Activated T-cell treated with anti-CD3 and anti-CD28 coated beads, Interleukin-2, amount 50 U/mL, for 24 hours (primary cell): ENCODE measurements around the gene CBLN1.

ENCODE experiments used
- DNase-seq: peaks from one replicate; pipeline ENCODE4 v3.0.0-alpha.2; 2020
- H3K27ac Mint-ChIP-seq: 2 replicates; pipeline ENCODE4 v1.8.0; 2020; ENCODE audit warnings: mild to moderate bottlenecking, mixed read lengths
- H3K27me3 Mint-ChIP-seq: 2 replicates; pipeline ENCODE4 v1.8.0; 2020; ENCODE audit warnings: mixed read lengths
- H3K36me3 Mint-ChIP-seq: 2 replicates; pipeline ENCODE4 v1.8.0; 2020; ENCODE audit warnings: low read depth, mixed read lengths
- H3K4me1 Mint-ChIP-seq: 2 replicates; pipeline ENCODE4 v1.8.0; 2020; ENCODE audit warnings: low read depth, mixed read lengths
- H3K4me3 Mint-ChIP-seq: 2 replicates; pipeline ENCODE4 v1.8.0; 2020; ENCODE audit warnings: mild to moderate bottlenecking, moderate library complexity, mixed read lengths
- H3K9me3 Mint-ChIP-seq: 2 replicates; pipeline ENCODE4 v1.8.0; 2020; ENCODE audit warnings: mixed read lengths

Gene CBLN1

DNA sequence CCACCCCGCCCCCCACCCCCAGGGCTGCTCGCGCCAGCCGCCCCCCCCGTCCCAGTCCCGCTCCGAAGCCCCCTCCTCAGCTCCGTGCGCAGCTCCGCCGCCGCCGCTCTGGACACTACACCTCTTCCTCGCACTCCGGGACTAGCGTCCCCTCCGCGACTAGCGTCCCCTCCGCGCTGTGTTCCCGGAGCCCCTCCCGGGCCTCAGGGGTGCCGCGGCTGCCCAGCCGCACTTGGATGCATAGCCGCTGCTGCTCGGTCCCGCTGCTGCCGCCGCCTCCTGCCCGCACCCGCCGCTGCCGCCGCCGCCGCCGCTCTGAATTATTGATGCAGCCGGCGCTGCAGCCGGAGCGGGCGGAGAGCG lies at the start of gene CBLN1:
Gene CBLN1 (minus strand): TSS at position 359 of the 363 bp plus-strand sequence. CDS start 373 bp downstream, outside the sequence.
- no peak for DNase-seq
- H3K4me1 Mint-ChIP-seq = peaks cover 13% of the 10 kb centered on the region
- peaks cover 83% of the 10 kb centered on the region for H3K27me3 Mint-ChIP-seq
- H3K36me3 Mint-ChIP-seq = no peaks in the 10 kb centered on the region
- H3K9me3 Mint-ChIP-seq = no peaks in the 10 kb centered on the region
- peak within 1 kb of the TSS; percentile 47 for H3K4me3 Mint-ChIP-seq
- no peak within 1 kb of the TSS for H3K27ac Mint-ChIP-seq

DNA sequence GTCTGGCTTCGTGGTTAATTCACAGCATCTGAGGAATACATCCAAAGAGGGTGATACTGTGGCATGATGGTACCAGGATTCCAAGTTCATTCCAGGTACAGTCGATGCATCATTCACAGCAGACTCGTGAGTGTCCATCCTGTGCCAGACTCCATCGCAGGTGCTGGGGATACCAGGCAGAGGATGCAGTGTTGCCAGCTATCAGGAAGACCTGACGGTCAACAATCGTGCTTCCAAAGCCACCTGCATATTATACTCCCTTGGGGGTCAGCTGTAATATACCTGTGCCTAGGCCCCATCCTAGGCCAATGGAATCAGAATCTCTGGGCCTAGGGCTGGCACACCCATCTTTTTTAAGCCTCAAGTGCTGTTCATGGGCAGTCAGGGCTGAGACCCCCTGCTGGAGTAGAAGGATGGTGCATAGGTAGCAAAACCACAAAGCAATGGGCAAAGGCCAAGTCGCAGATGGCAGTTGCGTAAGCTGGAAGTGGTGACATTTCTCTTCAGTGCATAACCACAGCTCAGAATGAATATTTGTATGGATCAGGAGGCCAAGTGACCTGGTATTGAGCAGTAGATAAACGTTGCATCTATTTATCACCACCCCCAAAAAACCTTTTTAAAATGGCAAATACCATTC lies 49.0 kb upstream of the CBLN1 start:
- peaks cover 3% of the 10 kb centered on the region for H3K27me3 Mint-ChIP-seq
- H3K9me3 Mint-ChIP-seq = no peaks in the 10 kb centered on the region
- no peaks in the 10 kb centered on the region for H3K4me1 Mint-ChIP-seq
- no peaks in the 10 kb centered on the region for H3K36me3 Mint-ChIP-seq
- no peak overlapping the region for H3K27ac Mint-ChIP-seq
- DNase-seq = no peak
- H3K4me3 Mint-ChIP-seq = no peak overlapping the region

DNA sequence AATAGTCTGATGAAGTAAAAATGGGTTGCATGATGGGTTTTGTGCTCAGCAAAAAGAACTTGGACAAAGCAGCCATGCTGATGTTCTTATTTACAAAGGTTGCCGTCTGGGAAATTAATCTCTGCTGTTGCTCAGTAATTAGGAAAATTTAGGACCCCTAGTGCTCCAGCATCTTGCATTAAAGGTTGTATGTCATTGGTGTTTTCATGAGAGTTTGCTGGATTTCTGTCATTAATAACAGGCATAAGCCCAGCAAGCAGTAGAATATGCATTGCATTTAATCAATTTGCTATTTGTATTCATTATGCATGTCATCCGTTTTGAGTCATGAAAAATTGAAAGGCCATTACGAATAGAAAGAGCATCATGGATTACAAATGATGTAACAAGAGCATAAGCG lies 46.7 kb upstream of the CBLN1 start:
- no peak overlapping the region for H3K27ac Mint-ChIP-seq
- H3K36me3 Mint-ChIP-seq = no peaks in the 10 kb centered on the region
- H3K4me1 Mint-ChIP-seq = no peaks in the 10 kb centered on the region
- no peak for DNase-seq
- peaks cover 16% of the 10 kb centered on the region for H3K27me3 Mint-ChIP-seq
- no peaks in the 10 kb centered on the region for H3K9me3 Mint-ChIP-seq
- H3K4me3 Mint-ChIP-seq = no peak overlapping the region

DNA sequence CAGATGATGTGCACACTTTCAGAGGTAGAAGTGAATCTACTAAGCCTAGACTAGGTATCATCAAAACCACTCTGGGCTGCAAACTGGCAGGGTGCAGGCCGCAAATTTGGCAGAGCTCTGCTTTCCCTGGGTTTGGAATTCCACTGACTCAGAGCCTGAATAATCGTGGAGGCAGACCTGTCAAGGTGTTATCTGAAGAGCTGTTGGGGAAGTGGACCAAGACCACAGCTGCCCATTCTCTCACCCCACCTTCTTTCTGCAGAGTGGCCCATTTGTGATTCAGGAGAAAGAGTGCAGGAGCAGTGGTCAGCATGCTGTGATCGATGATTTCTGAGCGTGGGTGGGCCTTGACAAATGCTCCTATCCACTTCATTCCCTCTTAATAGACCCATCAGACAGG lies 45.8 kb upstream of the CBLN1 start:
- Mint-ChIP-seq H3K4me1 (no peaks in the 10 kb centered on the region), H3K36me3 (no peaks in the 10 kb centered on the region), H3K27ac (no peak overlapping the region), H3K4me3 (no peak overlapping the region), H3K27me3 (peaks cover 16% of the 10 kb centered on the region), H3K9me3 (no peaks in the 10 kb centered on the region)
- DNase-seq = no peak

DNA sequence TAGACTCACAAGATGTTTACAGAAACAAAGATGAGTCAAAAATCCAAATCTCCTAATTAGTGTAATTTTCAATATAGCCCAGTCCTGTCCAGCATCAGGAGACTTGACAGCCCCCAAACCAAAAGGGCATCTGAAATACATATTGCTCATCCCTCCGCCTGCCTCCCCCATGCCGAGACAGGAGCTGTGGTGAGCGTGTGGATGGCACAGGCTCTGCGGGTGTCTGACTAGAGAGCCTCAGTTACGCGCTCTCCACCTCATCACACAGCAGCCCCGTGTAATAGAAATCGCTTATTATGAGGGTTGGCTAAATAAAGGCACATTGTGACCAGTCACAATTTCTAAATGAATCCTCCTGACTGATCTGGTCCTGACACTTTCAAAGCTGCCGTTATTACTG lies 43.1 kb upstream of the CBLN1 start:
- H3K9me3 Mint-ChIP-seq = peaks cover 7% of the 10 kb centered on the region

DNA sequence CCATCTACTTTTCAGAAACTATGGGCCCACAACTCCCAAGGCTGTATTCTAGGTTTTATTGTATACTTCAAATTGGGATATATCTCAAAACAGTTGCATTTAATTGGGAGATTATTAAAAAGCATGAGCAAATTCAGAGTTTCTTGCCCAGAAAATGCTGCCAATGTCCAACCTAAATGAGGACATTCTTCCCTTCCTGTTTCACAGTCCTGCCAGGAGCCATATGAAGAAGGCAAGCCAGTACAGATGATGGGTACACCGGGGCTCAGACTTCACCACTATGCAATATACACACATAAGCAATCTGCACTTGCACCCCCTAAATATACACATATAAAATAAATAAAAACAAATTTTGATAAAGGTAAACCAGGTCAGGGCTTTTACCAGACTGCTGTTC lies 34.0 kb upstream of the CBLN1 start:
- H3K36me3 Mint-ChIP-seq = no peaks in the 10 kb centered on the region
- H3K9me3 Mint-ChIP-seq = peaks cover 8% of the 10 kb centered on the region
- peaks cover 14% of the 10 kb centered on the region for H3K27me3 Mint-ChIP-seq
- no peak overlapping the region for H3K27ac Mint-ChIP-seq
- no peak overlapping the region for H3K4me3 Mint-ChIP-seq
- DNase-seq = no peak
- H3K4me1 Mint-ChIP-seq = no peaks in the 10 kb centered on the region

More for the DNA sequence above, 43.1 kb upstream of the CBLN1 start:
- H3K27me3 Mint-ChIP-seq = peaks cover 16% of the 10 kb centered on the region
- H3K27ac Mint-ChIP-seq = no peak overlapping the region
- no peak for DNase-seq
- H3K4me3 Mint-ChIP-seq = no peak overlapping the region
- no peaks in the 10 kb centered on the region for H3K4me1 Mint-ChIP-seq
- H3K36me3 Mint-ChIP-seq = no peaks in the 10 kb centered on the region

DNA sequence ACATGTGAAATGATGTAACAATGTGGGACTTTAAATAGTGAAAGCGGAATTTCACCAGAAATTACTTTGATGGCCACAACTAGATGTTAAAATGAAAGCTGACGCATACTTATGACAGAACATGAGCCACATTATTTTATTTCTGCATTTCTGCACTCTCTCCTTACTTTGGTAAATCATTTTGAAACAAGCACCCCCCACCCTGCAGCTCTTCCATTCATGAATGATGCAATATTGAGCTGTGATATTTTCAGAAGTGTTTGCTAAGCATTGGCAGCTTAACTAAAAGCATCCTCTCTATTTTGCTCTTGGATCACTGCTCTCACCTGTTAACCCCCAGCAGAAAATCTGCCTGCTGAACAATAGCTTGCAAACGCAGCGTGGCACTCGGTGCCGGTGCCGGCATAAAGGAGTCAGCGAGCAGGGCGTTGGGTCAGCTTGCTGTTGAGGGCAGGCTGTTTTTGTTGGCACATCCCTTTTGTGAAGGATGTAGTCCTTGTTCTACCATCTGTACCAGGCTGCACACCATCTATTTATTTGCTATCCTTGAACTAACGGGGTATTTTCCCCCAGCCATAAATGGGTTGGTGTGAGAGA lies 30.8 kb upstream of the CBLN1 start:
- H3K36me3 Mint-ChIP-seq = no peaks in the 10 kb centered on the region
- peaks cover 8% of the 10 kb centered on the region for H3K27me3 Mint-ChIP-seq
- no peaks in the 10 kb centered on the region for H3K9me3 Mint-ChIP-seq
- no peaks in the 10 kb centered on the region for H3K4me1 Mint-ChIP-seq
- DNase-seq = no peak
- no peak overlapping the region for H3K4me3 Mint-ChIP-seq
- H3K27ac Mint-ChIP-seq = no peak overlapping the region

DNA sequence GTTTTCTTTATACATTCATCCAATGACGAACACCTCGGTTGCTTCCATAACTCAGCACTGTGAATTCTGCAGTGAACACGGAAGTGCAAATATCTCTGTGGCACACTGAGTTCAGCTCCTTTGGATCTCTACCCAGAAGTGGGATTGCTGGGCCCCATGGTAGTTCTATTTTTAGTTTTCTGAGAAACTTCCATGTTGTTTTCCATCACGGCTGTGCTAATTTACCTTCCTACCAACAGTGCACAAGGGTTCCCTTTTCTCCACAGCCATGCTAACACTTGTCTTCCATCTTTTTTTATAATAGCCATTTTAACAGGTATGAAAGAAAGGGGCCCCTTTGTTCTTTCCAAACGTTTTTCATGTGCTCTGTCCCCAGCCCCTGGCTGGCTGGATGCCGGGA lies 30.2 kb upstream of the CBLN1 start:
- Mint-ChIP-seq H3K4me3 (no peak overlapping the region), H3K9me3 (no peaks in the 10 kb centered on the region), H3K27me3 (peaks cover 11% of the 10 kb centered on the region), H3K4me1 (no peaks in the 10 kb centered on the region), H3K36me3 (no peaks in the 10 kb centered on the region), H3K27ac (no peak overlapping the region)
- no peak for DNase-seq

DNA sequence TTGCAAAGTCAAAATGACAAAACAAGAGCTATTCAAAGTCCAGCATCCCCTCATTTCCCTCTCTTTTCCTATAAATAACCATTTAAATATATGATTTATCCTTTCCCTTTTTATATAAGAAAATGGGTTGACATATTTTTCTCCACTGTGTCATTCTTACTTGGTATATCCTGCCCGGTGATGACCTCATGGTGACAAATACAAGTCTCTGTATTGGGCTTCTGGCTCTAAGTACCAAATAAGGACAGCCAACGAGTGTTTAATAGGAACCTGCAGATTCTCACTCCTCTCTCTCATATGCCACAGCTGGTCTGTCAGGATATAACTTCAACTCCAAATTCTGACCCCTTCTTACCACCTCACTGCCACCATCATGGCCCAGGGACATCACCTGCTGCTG lies 25.5 kb upstream of the CBLN1 start:
- Mint-ChIP-seq H3K9me3 (no peaks in the 10 kb centered on the region), H3K4me1 (no peaks in the 10 kb centered on the region), H3K4me3 (no peak overlapping the region), H3K27me3 (peaks cover 18% of the 10 kb centered on the region), H3K27ac (no peak overlapping the region), H3K36me3 (no peaks in the 10 kb centered on the region)
- DNase-seq = no peak

DNA sequence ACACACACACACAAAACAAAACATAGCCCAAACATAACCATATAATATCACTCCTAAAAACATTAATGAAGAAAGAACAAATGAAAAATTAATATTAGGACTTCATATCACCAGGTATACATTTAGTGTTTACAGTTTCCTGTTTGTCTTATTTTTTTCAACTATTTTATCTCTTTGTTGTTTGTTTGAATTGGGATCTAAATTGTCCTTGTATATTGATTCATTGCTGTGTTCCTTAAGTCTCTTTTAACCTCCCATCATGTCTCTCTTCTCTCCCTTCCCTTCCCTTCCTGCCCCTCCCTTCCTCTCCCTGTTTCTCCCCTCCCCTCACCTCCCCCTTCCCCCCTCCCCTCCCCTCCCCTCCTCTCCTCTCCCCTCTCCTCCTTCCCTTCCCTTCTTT lies 23.8 kb upstream of the CBLN1 start:
- H3K9me3 Mint-ChIP-seq = no peaks in the 10 kb centered on the region
- no peaks in the 10 kb centered on the region for H3K36me3 Mint-ChIP-seq
- H3K27ac Mint-ChIP-seq = no peak overlapping the region
- no peak overlapping the region for H3K4me3 Mint-ChIP-seq
- H3K4me1 Mint-ChIP-seq = no peaks in the 10 kb centered on the region
- DNase-seq = no peak
- H3K27me3 Mint-ChIP-seq = peaks cover 19% of the 10 kb centered on the region

DNA sequence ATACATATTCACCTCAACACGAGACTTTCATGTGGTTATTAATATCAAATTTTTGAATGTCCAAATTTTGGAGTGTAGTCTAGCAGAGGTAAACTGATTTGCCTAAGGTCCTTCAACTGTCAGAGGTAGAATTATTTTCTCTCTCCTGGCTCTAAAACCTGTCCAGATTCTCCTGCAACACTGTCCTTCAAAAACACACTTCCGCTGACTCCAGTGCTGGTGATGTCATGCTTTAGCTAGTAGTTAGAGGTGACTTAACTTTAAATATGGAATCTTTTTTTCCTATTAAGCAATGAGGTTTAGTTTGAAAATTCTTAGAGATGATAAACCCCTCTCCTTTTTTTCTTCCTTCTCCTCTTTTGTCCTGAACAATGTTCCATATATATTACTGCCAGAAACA lies 10.8 kb upstream of the CBLN1 start:
- H3K36me3 Mint-ChIP-seq = no peaks in the 10 kb centered on the region
- H3K9me3 Mint-ChIP-seq = no peaks in the 10 kb centered on the region
- H3K4me1 Mint-ChIP-seq = no peaks in the 10 kb centered on the region
- H3K27ac Mint-ChIP-seq = no peak overlapping the region
- no peak for DNase-seq
- no peak overlapping the region for H3K4me3 Mint-ChIP-seq
- peaks cover 9% of the 10 kb centered on the region for H3K27me3 Mint-ChIP-seq

DNA sequence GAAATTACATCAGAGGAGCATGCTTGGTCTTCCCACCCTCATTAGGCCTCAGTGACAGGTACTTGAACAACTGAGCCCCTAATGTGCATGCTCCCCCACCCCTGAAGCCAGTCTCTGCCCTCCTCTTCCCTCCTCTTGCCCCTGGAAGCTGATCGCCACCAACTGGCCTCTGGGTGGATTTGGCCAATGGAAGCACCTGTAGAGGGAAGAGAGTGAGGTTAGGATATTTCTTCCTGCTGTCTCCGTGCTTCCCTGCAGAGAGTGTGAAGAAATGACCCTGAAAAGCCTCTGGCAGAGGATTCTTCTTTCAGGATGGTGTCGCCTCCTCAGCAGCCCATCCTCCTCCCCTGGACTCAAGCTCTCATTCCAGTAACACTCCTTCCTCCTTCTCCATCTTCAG lies 5.9 kb upstream of the CBLN1 start:
- Mint-ChIP-seq H3K9me3 (no peaks in the 10 kb centered on the region), H3K27me3 (peaks cover 42% of the 10 kb centered on the region), H3K36me3 (no peaks in the 10 kb centered on the region), H3K27ac (no peak overlapping the region), H3K4me1 (peaks cover 4% of the 10 kb centered on the region), H3K4me3 (no peak overlapping the region)
- no peak for DNase-seq

DNA sequence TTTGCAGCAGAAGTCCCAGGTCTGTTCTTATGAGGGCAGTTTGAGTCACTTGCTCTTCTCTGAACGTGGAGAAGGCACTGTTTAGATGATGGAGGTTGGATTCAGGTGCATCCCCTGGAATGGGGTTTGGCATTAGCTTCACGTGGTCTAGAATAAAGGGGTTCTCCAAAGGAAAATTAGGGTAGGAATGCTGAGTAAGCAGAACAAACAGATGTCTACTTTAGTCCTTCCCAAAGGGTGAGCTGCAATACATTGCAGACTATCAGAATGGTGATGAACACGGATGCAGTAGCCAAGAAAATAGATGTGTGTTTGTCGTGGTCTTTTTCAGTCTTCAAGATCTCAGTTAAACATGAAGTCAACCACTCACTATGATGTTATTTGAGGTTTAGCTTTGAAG lies 3.3 kb upstream of the CBLN1 start:
- no peak for DNase-seq
- Mint-ChIP-seq H3K27me3 (peaks cover 57% of the 10 kb centered on the region), H3K36me3 (no peaks in the 10 kb centered on the region), H3K4me3 (no peak overlapping the region), H3K4me1 (peaks cover 11% of the 10 kb centered on the region), H3K9me3 (no peaks in the 10 kb centered on the region), H3K27ac (no peak overlapping the region)

DNA sequence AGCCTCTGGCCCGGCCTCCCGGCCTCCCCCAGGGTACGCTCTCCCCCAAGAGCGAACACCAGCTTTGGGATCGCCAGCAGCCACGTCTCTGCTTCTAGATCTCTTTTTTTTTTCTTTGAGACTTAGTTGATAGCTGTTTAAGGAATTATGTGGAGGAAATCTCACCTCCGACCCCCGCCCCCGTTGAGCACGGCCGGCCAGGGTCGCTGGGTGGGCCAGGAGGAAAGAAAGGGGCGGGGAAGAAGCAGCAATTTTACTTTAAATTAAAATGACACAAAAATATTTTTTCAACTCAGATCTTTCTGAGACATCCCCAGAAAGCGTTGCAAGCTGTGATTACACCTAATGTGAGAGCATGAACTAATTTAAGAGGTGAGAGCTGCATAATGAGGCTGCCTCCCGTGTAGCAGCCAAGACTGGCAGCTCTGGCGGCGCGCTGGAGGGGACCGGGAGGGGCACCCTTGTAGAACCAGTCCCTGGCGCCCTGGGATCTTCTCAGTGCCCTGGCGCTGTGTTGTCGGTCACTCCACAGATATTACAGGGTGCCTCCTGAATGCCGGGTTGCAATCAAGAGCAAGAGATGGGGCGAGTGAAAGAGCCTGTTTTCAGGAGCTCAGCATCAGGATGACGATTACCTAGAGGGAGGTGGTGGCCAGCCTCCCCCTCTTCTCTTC lies 1.9 kb upstream of the CBLN1 start:
- Mint-ChIP-seq H3K4me3 (no peak overlapping the region), H3K4me1 (peaks cover 13% of the 10 kb centered on the region), H3K27ac (no peak overlapping the region), H3K27me3 (peaks cover 72% of the 10 kb centered on the region), H3K9me3 (no peaks in the 10 kb centered on the region), H3K36me3 (no peaks in the 10 kb centered on the region)
- DNase-seq = no peak

DNA sequence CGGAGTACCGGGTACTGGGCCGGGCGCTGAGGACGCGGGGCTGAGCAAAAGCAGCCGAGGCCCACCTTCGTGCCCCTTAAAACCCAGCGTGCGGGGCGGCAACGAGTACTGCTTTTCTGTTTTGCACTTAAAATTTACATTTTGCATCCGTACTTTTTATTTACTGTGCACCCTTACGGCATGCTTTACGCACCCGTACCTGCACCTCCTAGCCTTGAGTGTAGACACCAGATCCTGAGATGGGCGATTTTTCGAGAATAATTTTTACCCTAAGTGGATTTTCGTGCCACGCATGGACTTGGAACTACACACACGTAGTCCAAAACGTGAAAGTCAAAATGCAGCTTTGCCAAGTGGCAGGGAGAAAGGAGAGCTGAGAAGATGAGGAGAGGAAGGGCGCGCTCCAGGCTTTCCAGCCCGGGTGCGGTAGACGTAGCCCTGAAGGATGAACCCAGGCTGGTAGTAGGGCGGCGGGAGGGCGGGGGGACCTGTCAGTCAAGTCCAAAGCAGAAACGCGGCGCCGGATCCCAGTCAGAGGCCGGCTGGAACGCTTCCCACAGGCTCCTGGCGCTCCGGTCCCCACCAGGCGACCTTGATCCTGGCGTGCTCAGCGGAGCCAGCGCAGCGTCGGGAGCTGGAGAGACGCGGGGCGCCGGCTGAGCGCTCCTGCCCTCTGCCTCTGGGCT lies 1.2 kb upstream of the CBLN1 start:
- no peak for DNase-seq
- Mint-ChIP-seq H3K4me1 (peaks cover 13% of the 10 kb centered on the region), H3K36me3 (no peaks in the 10 kb centered on the region), H3K9me3 (no peaks in the 10 kb centered on the region), H3K27ac (no peak overlapping the region), H3K4me3 (peak overlapping the region; percentile 47), H3K27me3 (peaks cover 76% of the 10 kb centered on the region)
